Progenitor cell of endocrine pancreas (in vitro differentiated cells): ENCODE measurements around the gene MTREX. TPM values are rescaled to one million over a fixed set of nuclear protein-coding genes. Genes with fewer than 3 reads are reported as not detected.

Experiments
- DNase-seq: peaks from one replicate; pipeline ENCODE4 v3.0.0; 2021; ENCODE audit warnings: low spot score; ENCODE audit not compliant: unreplicated experiment
- H3K27ac Mint-ChIP-seq: 2 replicates; pipeline ENCODE4 v1.8.0; 2021; ENCODE audit warnings: mild to moderate bottlenecking, moderate library complexity, mixed read lengths
- H3K27me3 Mint-ChIP-seq: 2 replicates; pipeline ENCODE4 v1.8.0; 2021; ENCODE audit warnings: mixed read lengths
- H3K36me3 Mint-ChIP-seq: 2 replicates; pipeline ENCODE4 v1.8.0; 2022; ENCODE audit warnings: mixed read lengths; ENCODE audit not compliant: insufficient read depth
- H3K4me1 Mint-ChIP-seq: 2 replicates; pipeline ENCODE4 v1.8.0; 2021; ENCODE audit warnings: low read depth, mixed read lengths
- H3K4me3 Mint-ChIP-seq: 2 replicates; pipeline ENCODE4 v1.8.0; 2021; ENCODE audit warnings: low read depth, mild to moderate bottlenecking, moderate library complexity, mixed read lengths
- H3K9me3 Mint-ChIP-seq: 2 replicates; pipeline ENCODE4 v1.8.0; 2021; ENCODE audit warnings: low read depth, mixed read lengths
- CTCF ChIP-seq: fragments of 200-600 bp; sonication (generic); IDR thresholded peaks from one replicate; pipeline ENCODE4 v1.5.0; 2021; ENCODE audit warnings: antibody characterized with exemption, mild to moderate bottlenecking; ENCODE audit not compliant: unreplicated experiment
- total RNA-seq: library from RNA; stranded (reverse); gene quantifications from 2 replicates; pipeline ENCODE4 v1.2.1, GENCODE V29; 2021

Gene MTREX
- total RNA-seq, 1 donor from 2014 or later, result 75.5 TPM

GRCh38 chr5:55392669-55393068 lies 84.9 kb downstream of the MTREX start:
- TF ChIP-seq CTCF, result no peak

DNA sequence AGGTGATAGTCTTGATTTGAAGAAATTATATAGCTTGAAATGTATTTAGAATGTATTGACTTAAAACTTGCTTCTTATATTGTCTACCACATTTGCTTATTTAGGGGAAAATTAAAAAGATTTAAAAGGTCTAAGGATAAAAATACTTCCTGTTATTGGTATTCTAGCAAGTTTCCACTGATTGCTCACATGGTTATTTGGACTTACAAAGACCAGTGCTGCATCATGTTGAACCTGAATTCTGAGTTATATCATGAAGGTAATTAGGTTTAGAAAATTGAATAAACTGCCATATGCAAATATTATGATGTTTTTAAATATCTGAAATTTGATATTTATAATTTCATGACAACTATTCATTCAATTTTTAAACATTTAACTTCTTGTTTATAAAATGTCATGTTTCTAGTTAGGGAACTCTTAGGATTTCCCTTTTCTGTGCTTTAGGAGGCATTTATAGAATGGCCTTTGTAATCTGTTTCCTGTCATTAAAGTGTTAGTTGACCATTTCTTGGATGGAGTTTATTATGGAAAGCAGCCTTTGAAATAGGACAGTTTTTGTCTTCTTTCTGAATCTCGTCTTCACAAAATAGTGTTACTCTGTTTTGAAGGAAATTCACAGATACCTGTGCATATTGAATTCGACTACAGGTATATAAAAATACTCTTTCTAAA lies 85.8 kb downstream of the MTREX start:
- no peak overlapping the region for H3K27ac Mint-ChIP-seq
- no peak for TF ChIP-seq CTCF

More at GRCh38 chr5:55392669-55393068, 84.9 kb downstream of the MTREX start:
- Mint-ChIP-seq H3K4me1 (peaks cover 17% of the 10 kb centered on the region), H3K36me3 (peaks cover 36% of the 10 kb centered on the region), H3K9me3 (peaks cover 3% of the 10 kb centered on the region), H3K4me3 (no peak overlapping the region), H3K27me3 (no peaks in the 10 kb centered on the region), H3K27ac (no peak overlapping the region)
- no peak for DNase-seq

GRCh38 chr5:55402199-55402598 lies 94.4 kb downstream of the MTREX start:
- no peak overlapping the region for H3K4me3 Mint-ChIP-seq
- H3K9me3 Mint-ChIP-seq, result no peaks in the 10 kb centered on the region
- H3K4me1 Mint-ChIP-seq, result peaks cover under 1% of the 10 kb centered on the region
- peaks cover 15% of the 10 kb centered on the region for H3K36me3 Mint-ChIP-seq
- TF ChIP-seq CTCF, result peak; percentile 43
- no peak for DNase-seq
- no peak overlapping the region for H3K27ac Mint-ChIP-seq
- no peaks in the 10 kb centered on the region for H3K27me3 Mint-ChIP-seq

More for the DNA sequence above, 85.8 kb downstream of the MTREX start:
- Mint-ChIP-seq H3K9me3 (peaks cover 3% of the 10 kb centered on the region), H3K36me3 (peaks cover 34% of the 10 kb centered on the region), H3K27me3 (no peaks in the 10 kb centered on the region), H3K4me1 (peaks cover 15% of the 10 kb centered on the region), H3K4me3 (no peak overlapping the region)
- DNase-seq, result no peak

DNA sequence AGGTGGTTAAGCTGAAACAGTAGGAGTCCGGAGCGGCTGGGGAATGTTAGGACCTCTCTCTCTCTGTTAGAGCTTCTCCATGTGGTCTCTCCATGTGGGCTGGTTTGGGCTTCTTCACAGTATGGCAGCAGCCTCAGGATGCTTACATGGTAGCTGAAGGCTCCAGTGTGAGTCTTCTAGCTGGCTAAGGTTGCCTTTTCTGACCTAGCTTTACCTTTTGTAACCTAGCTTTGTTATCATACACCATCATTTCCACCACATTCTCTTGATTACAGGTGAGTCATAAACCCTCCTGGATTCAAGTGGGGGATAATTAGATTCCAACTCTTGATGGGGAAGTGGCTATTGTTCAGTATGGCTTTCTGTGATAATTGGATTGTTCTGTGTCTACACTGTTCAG lies 98.5 kb downstream of the MTREX start:
- no peak overlapping the region for H3K27ac Mint-ChIP-seq
- no peak for DNase-seq

GRCh38 chr5:55407059-55407684 lies 99.4 kb downstream of the MTREX start:
- peak; percentile 68 for TF ChIP-seq CTCF
- Mint-ChIP-seq H3K27me3 (no peaks in the 10 kb centered on the region), H3K4me3 (no peak overlapping the region), H3K27ac (no peak overlapping the region), H3K9me3 (no peaks in the 10 kb centered on the region), H3K4me1 (no peaks in the 10 kb centered on the region), H3K36me3 (peaks cover 14% of the 10 kb centered on the region)
- DNase-seq, result no peak

More for the DNA sequence above, 98.5 kb downstream of the MTREX start:
- TF ChIP-seq CTCF, result no peak
- H3K4me3 Mint-ChIP-seq, result no peak overlapping the region
- peaks cover 18% of the 10 kb centered on the region for H3K36me3 Mint-ChIP-seq
- no peaks in the 10 kb centered on the region for H3K27me3 Mint-ChIP-seq
- no peaks in the 10 kb centered on the region for H3K9me3 Mint-ChIP-seq
- H3K4me1 Mint-ChIP-seq, result no peaks in the 10 kb centered on the region
